Astrocyte of the spinal cord (primary cell): ENCODE measurements around the gene IFNG.

Experiments
- DNase-seq: peaks from one replicate; pipeline ENCODE4 v3.0.0; 2011; ENCODE audit warnings: low read depth, low spot score
- H3K4me3 ChIP-seq: 2 replicates; pipeline ENCODE4 v1.5.1; 2011; ENCODE audit warnings: low read depth, mild to moderate bottlenecking, low read length, moderate library complexity
- in situ Hi-C: cut with HindIII; loops from 2 replicates; pipeline ENCODE4 v1.10.0; 2017; ENCODE audit warnings: low sequenced_read_pairs
- TF ChIP-seq, protein P1 (sequence below): IDR thresholded peaks from 2 replicates; pipeline ENCODE4 v1.5.1; 2012; ENCODE audit warnings: low read depth, mild to moderate bottlenecking, low read length, inconsistent platforms

Gene IFNG

GRCh38 chr12:68113644-68114043 lies 45.9 kb downstream of the IFNG start:
- H3K4me3 ChIP-seq = no peak overlapping the region
- TF ChIP-seq, protein P1, sequence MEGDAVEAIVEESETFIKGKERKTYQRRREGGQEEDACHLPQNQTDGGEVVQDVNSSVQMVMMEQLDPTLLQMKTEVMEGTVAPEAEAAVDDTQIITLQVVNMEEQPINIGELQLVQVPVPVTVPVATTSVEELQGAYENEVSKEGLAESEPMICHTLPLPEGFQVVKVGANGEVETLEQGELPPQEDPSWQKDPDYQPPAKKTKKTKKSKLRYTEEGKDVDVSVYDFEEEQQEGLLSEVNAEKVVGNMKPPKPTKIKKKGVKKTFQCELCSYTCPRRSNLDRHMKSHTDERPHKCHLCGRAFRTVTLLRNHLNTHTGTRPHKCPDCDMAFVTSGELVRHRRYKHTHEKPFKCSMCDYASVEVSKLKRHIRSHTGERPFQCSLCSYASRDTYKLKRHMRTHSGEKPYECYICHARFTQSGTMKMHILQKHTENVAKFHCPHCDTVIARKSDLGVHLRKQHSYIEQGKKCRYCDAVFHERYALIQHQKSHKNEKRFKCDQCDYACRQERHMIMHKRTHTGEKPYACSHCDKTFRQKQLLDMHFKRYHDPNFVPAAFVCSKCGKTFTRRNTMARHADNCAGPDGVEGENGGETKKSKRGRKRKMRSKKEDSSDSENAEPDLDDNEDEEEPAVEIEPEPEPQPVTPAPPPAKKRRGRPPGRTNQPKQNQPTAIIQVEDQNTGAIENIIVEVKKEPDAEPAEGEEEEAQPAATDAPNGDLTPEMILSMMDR = peak; percentile 35
- DNase-seq = no peak
- in situ Hi-C loops = no loop called here

GRCh38 chr12:68111995-68112394 lies 47.5 kb downstream of the IFNG start:
- in situ Hi-C loops = no loop called here
- H3K4me3 ChIP-seq = no peak overlapping the region
- TF ChIP-seq, protein P1 = no peak
- no peak for DNase-seq

DNA sequence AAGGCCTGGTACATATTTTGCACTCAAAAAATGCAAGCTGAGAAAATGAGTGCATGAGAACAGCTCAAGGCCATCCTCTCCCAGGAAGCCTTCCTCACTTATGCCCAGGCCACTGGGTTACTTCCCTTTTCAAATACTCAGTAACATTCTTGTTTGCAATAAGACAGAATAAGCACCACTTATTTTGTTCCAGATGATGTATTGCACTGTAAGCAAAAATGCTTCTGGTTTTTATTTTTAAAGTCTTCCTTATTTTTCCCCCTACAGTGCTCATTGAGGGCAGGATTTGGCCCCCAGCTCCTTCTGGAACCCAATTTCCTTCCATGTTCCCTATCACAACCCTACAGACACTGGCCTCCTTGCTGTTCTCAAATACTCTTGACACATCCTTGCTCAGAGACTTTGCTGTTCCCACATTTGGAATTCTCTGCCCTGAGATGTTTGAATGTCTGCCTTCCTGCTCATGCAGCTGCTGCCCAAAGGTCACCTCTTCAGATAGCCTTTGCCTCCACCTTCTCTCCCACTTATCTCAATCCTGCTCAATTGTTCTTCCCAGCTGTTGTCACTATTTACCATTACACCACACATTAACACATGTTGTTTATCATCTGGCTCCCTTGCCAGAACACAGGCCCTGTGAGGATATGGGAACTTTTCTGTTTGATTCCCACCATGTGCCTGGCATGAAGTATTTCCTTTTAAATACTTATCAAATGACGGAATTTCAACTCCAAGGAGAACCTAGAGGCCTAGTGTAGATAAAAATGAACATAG lies 49.9 kb downstream of the IFNG start:
- no peak for DNase-seq
- in situ Hi-C loops = no loop called here
- TF ChIP-seq, protein P1 = no peak
- no peak overlapping the region for H3K4me3 ChIP-seq

- TF ChIP-seq, protein P1 = no peak
- DNase-seq = no peak
- H3K4me3 ChIP-seq = no peak overlapping the region
- in situ Hi-C loops = no loop called here
These were observed 50.5 kb downstream of the IFNG start for GRCh38 chr12:68109001-68109400.

DNA sequence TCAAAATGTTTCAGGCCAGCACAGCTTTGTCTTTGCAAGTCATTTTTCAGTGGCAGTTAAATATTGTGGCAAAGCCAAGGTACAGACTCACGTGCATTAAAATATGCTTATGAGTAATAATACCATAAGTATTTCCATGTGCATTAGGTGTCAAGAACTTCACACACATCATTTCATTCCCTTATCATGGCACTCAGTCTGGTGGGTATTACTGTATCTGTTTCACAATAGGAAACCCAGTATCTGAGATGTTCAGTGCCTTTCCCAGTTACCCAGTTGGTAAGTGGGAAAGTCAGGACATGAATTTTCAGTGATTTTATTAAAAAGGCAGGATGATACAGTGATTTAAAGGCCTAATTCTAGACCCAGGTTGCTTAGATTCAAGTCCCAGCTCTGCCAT lies 52.9 kb downstream of the IFNG start:
- in situ Hi-C loops = no loop called here
- TF ChIP-seq, protein P1 = no peak
- H3K4me3 ChIP-seq = no peak overlapping the region
- DNase-seq = no peak

DNA sequence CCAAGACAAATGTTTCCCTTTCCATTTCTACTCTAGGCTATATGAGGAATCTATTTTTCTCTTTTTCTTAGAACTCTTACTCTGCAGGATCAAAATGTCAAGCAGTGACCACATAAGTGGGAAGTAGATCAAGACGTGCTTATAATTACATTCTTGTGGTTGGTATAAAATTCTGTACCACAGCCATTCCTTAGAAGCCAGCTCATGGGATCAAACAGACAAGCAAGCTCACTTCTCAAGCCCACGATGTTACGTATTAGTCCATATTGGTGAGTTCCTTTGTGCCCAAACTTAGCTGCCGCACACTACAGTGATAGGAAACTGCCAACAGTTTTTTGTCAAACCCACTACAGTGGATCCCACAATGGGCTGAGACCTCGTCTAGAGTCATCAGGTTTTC lies 53.4 kb downstream of the IFNG start:
- TF ChIP-seq, protein P1 = no peak
- in situ Hi-C loops = no loop called here
- no peak overlapping the region for H3K4me3 ChIP-seq
- peak; percentile 72 for DNase-seq
